CD4-positive, alpha-beta T cell treated with Interleukin-17A for 4 hours (primary cell): ENCODE measurements around the gene POLG2.
"Not testable (repeated sequence)": the region's sequence is repeated elsewhere in the genome, so short reads cannot be mapped to it uniquely, and the experiment has no call there.

Experiments used
- DNase-seq: peaks from one replicate; pipeline ENCODE4 v3.0.0-alpha.2; 2020; ENCODE audit warnings: mixed read lengths

POLG2 gene

GRCh38 chr17:64437944-64438525, 58.8 kb downstream of the POLG2 start:
- no peak for DNase-seq

GRCh38 chr17:64431534-64431933, 65.3 kb downstream of the POLG2 start:
- DNase-seq = no peak

GRCh38 chr17:64430036-64430435, 66.8 kb downstream of the POLG2 start:
- not testable (repeated sequence) for DNase-seq

- no peak for DNase-seq
These were observed 68.4 kb downstream of the POLG2 start for GRCh38 chr17:64428406-64428805.
